GM06990 (cell line): ENCODE results near the gene SMTNL1.

Source experiments
- DNase-seq: peaks from one replicate; pipeline ENCODE4 v3.0.0-alpha.2; 2011; ENCODE audit not compliant: insufficient read length; ENCODE audit errors: extremely low read depth
- H3K27me3 ChIP-seq: replicated peaks from 2 replicates; pipeline ENCODE4 v1.6.0; 2011; ENCODE audit warnings: low read length; ENCODE audit not compliant: control insufficient read depth, insufficient read depth
- H3K36me3 ChIP-seq: 2 replicates; pipeline ENCODE4 v1.5.1; 2011; ENCODE audit warnings: low read length; ENCODE audit not compliant: control insufficient read depth, insufficient read depth
- H3K4me3 ChIP-seq: replicated peaks from 2 replicates; pipeline ENCODE4 v1.5.1; 2011; ENCODE audit warnings: low read depth, mild to moderate bottlenecking, control low read depth, low read length
- TF ChIP-seq, protein P1 (sequence below): IDR thresholded peaks from 2 replicates; pipeline ENCODE4 v1.5.1; 2011; ENCODE audit warnings: low read length, control low read depth, mild to moderate bottlenecking, inconsistent platforms; ENCODE audit not compliant: insufficient read depth, poor library complexity, severe bottlenecking

The SMTNL1 gene

DNA sequence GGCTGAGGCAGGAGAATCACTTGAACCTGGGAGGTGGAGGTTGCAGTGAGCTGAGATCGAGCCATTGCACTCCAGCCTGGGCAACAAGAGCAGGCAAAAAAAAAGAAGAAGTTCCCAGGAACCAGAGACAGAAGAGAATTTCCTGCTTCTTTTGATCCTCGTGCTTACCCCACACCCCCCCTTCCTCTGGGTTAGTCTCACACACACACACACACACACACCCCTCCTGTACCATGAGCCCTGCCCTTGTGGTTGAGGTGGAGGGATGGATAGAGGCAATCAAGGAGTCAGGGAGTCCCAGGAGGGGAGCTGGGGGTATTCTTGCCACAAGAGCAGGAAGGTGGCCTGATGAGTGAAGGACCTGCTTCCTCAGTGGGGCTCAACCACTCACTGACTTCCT, 34.2 kb downstream of the SMTNL1 start:
- H3K4me3 ChIP-seq, result no peak overlapping the region
- H3K36me3 ChIP-seq, result no peaks in the 10 kb centered on the region
- DNase-seq, result no peak
- no peaks in the 10 kb centered on the region for H3K27me3 ChIP-seq
- TF ChIP-seq, protein P1, sequence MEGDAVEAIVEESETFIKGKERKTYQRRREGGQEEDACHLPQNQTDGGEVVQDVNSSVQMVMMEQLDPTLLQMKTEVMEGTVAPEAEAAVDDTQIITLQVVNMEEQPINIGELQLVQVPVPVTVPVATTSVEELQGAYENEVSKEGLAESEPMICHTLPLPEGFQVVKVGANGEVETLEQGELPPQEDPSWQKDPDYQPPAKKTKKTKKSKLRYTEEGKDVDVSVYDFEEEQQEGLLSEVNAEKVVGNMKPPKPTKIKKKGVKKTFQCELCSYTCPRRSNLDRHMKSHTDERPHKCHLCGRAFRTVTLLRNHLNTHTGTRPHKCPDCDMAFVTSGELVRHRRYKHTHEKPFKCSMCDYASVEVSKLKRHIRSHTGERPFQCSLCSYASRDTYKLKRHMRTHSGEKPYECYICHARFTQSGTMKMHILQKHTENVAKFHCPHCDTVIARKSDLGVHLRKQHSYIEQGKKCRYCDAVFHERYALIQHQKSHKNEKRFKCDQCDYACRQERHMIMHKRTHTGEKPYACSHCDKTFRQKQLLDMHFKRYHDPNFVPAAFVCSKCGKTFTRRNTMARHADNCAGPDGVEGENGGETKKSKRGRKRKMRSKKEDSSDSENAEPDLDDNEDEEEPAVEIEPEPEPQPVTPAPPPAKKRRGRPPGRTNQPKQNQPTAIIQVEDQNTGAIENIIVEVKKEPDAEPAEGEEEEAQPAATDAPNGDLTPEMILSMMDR, result no peak

DNA sequence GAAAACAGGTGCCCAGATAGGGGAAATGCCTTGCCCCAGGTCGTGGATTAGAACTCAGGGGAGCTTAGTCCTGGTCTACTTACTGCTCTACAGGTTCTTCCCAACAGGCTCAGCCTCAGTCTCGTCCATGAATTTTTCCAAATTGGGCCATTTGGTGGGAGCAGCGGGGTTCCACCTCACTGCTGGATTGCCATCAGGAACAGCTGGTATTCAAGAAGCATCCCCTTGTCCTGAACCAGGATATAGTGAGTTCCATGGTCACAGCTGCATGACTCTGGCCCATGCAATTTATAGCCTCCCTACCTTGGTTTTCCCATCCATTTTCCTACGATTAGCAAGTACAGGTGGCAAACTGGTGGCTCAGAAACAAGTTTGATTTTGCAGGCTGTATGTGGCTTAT, 36.7 kb downstream of the SMTNL1 start:
- DNase-seq, result no peak
- TF ChIP-seq, protein P1, result no peak

GRCh38 chr11:57584341-57584740, 46.9 kb downstream of the SMTNL1 start:
- TF ChIP-seq, protein P1, result no peak
- Histone ChIP-seq H3K4me3 (no peak overlapping the region), H3K36me3 (no peaks in the 10 kb centered on the region), H3K27me3 (no peaks in the 10 kb centered on the region)
- no peak for DNase-seq

More for the DNA sequence above, 36.7 kb downstream of the SMTNL1 start:
- H3K4me3 ChIP-seq, result no peak overlapping the region
- no peaks in the 10 kb centered on the region for H3K27me3 ChIP-seq
- H3K36me3 ChIP-seq, result no peaks in the 10 kb centered on the region

- Histone ChIP-seq H3K27me3 (no peaks in the 10 kb centered on the region), H3K36me3 (no peaks in the 10 kb centered on the region), H3K4me3 (no peak overlapping the region)
- TF ChIP-seq, protein P1, result no peak
- DNase-seq, result no peak
Measured at GRCh38 chr11:57585301-57585700, 47.9 kb downstream of the SMTNL1 start.

- TF ChIP-seq, protein P1, result no peak
- Histone ChIP-seq H3K4me3 (no peak overlapping the region), H3K27me3 (no peaks in the 10 kb centered on the region), H3K36me3 (no peaks in the 10 kb centered on the region)
- DNase-seq, result no peak
Measured at GRCh38 chr11:57586711-57587245, 49.4 kb downstream of the SMTNL1 start.
